Activated naive CD4-positive, alpha-beta T cell treated with anti-CD3 and anti-CD28 coated beads, Interleukin-2, amount 50 U/mL, for 24 hours (primary cell): Measurements from ENCODE around the gene ENTREP3.
"Not testable (repeated sequence)": the region's sequence is repeated elsewhere in the genome, so short reads cannot be mapped to it uniquely, and the experiment has no call there.

Experiments used
- H3K27ac Mint-ChIP-seq: one replicate; pipeline ENCODE4 v1.8.0; 2021; ENCODE audit warnings: mild to moderate bottlenecking, mixed read lengths
- H3K27me3 Mint-ChIP-seq: one replicate; pipeline ENCODE4 v1.8.0; 2021; ENCODE audit warnings: mixed read lengths
- H3K36me3 Mint-ChIP-seq: one replicate; pipeline ENCODE4 v1.8.0; 2021; ENCODE audit warnings: mixed read lengths
- H3K4me1 Mint-ChIP-seq: one replicate; pipeline ENCODE4 v1.8.0; 2021; ENCODE audit warnings: mixed read lengths
- H3K4me3 Mint-ChIP-seq: one replicate; pipeline ENCODE4 v1.8.0; 2021; ENCODE audit warnings: mild to moderate bottlenecking, mixed read lengths
- H3K9me3 Mint-ChIP-seq: one replicate; pipeline ENCODE4 v1.8.0; 2021; ENCODE audit warnings: mixed read lengths

The ENTREP3 gene

GRCh38 chr1:155255243-155256007, at the start of gene ENTREP3:
Gene ENTREP3 (minus strand): TSS chr1:155255483. CDS start chr1:155254877, 606 bp downstream.
- Mint-ChIP-seq H3K9me3 (no peaks in the 10 kb centered on the region), H3K27ac (peak within 1 kb of the TSS; percentile 70), H3K27me3 (no peaks in the 10 kb centered on the region), H3K36me3 (peaks cover 11% of the 10 kb centered on the region), H3K4me3 (peak within 1 kb of the TSS; percentile 90), H3K4me1 (peaks cover 42% of the 10 kb centered on the region)

- Mint-ChIP-seq H3K4me1 (peaks cover 8% of the 10 kb centered on the region), H3K36me3 (no peaks in the 10 kb centered on the region), H3K27ac (no peak overlapping the region), H3K27me3 (no peaks in the 10 kb centered on the region), H3K4me3 (no peak overlapping the region), H3K9me3 (no peaks in the 10 kb centered on the region)
Observed at GRCh38 chr1:155304558-155305063, 49.3 kb upstream of the ENTREP3 start.

GRCh38 chr1:155301342-155301841, 46.1 kb upstream of the ENTREP3 start, which contains the start of gene PKLR:
Gene PKLR (minus strand): TSS chr1:155301438. CDS start chr1:155301395, 43 bp downstream.
- Mint-ChIP-seq H3K4me3 (no peak within 1 kb of the TSS), H3K4me1 (no peaks in the 10 kb centered on the region), H3K27ac (no peak within 1 kb of the TSS), H3K36me3 (no peaks in the 10 kb centered on the region), H3K27me3 (peaks cover 5% of the 10 kb centered on the region), H3K9me3 (no peaks in the 10 kb centered on the region)

- Mint-ChIP-seq H3K36me3 (no peaks in the 10 kb centered on the region), H3K4me1 (no peaks in the 10 kb centered on the region), H3K27ac (no peak overlapping the region), H3K27me3 (peaks cover 9% of the 10 kb centered on the region), H3K4me3 (no peak overlapping the region), H3K9me3 (no peaks in the 10 kb centered on the region)
Observed at GRCh38 chr1:155300553-155301329, 45.5 kb upstream of the ENTREP3 start.

GRCh38 chr1:155300024-155300423, 44.7 kb upstream of the ENTREP3 start:
- H3K4me1 Mint-ChIP-seq: peaks cover under 1% of the 10 kb centered on the region
- no peaks in the 10 kb centered on the region for H3K9me3 Mint-ChIP-seq
- peaks cover 11% of the 10 kb centered on the region for H3K27me3 Mint-ChIP-seq
- no peak overlapping the region for H3K4me3 Mint-ChIP-seq
- H3K36me3 Mint-ChIP-seq: no peaks in the 10 kb centered on the region
- H3K27ac Mint-ChIP-seq: no peak overlapping the region

DNA sequence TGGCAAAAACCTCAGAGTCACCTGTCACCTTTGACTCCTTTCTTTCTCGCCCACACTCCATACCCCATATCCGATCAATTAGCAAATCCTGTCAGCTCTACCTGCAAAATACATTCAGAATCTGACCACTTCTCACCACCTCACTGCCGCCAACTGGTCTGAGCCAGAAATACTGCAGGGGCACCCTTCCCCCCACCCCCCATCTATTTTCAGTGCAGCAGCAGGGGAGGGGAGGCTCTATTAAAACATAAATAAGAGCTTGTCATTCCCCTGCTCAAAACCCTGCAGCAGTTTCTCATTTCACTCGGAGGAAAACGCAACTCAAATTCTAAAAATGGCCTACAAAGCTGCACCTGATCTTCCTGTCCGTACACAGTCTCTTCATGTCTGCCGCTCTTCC, 42.1 kb upstream of the ENTREP3 start:
- peaks cover 20% of the 10 kb centered on the region for H3K27me3 Mint-ChIP-seq
- no peaks in the 10 kb centered on the region for H3K9me3 Mint-ChIP-seq
- peaks cover 4% of the 10 kb centered on the region for H3K4me1 Mint-ChIP-seq
- no peak overlapping the region for H3K4me3 Mint-ChIP-seq
- H3K27ac Mint-ChIP-seq: no peak overlapping the region
- H3K36me3 Mint-ChIP-seq: no peaks in the 10 kb centered on the region

- no peaks in the 10 kb centered on the region for H3K36me3 Mint-ChIP-seq
- H3K27me3 Mint-ChIP-seq: peaks cover 20% of the 10 kb centered on the region
- no peak overlapping the region for H3K4me3 Mint-ChIP-seq
- H3K4me1 Mint-ChIP-seq: peaks cover 4% of the 10 kb centered on the region
- H3K27ac Mint-ChIP-seq: no peak overlapping the region
- H3K9me3 Mint-ChIP-seq: no peaks in the 10 kb centered on the region
Observed at GRCh38 chr1:155296661-155297060, 41.4 kb upstream of the ENTREP3 start.

DNA sequence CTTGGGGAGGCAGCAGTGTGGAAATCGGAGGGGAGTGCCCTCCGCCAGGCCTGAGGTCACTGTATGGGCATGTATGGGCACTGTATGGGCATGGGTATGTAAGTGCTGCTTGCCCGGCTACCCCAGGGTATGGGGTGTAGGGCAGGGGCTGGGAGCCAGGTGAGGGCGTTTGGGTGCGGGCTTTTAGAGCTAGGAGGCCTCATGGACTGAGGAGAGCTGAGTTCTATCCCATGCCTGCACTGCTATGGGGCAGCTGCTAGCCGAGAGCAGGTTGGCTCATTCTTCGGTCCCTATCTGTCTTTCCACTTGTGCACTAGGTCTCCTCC, 40.6 kb upstream of the ENTREP3 start:
- Mint-ChIP-seq H3K4me3 (no peak overlapping the region), H3K36me3 (no peaks in the 10 kb centered on the region), H3K4me1 (peaks cover 4% of the 10 kb centered on the region), H3K27me3 (peaks cover 20% of the 10 kb centered on the region), H3K27ac (no peak overlapping the region), H3K9me3 (no peaks in the 10 kb centered on the region)

GRCh38 chr1:155295183-155295941, 40.1 kb upstream of the ENTREP3 start:
- Mint-ChIP-seq H3K27ac (no peak overlapping the region), H3K36me3 (no peaks in the 10 kb centered on the region), H3K4me1 (peaks cover 4% of the 10 kb centered on the region), H3K27me3 (peaks cover 20% of the 10 kb centered on the region), H3K4me3 (no peak overlapping the region), H3K9me3 (no peaks in the 10 kb centered on the region)

GRCh38 chr1:155294520-155295182, 39.4 kb upstream of the ENTREP3 start:
- Mint-ChIP-seq H3K36me3 (no peaks in the 10 kb centered on the region), H3K27ac (no peak overlapping the region), H3K4me3 (no peak overlapping the region)

GRCh38 chr1:155293086-155293749, 37.9 kb upstream of the ENTREP3 start:
- Mint-ChIP-seq H3K4me3 (no peak overlapping the region), H3K27me3 (peaks cover 20% of the 10 kb centered on the region), H3K4me1 (peaks cover 4% of the 10 kb centered on the region), H3K36me3 (no peaks in the 10 kb centered on the region), H3K9me3 (no peaks in the 10 kb centered on the region), H3K27ac (no peak overlapping the region)

More at GRCh38 chr1:155294520-155295182, 39.4 kb upstream of the ENTREP3 start:
- Mint-ChIP-seq H3K27me3 (peaks cover 20% of the 10 kb centered on the region), H3K9me3 (no peaks in the 10 kb centered on the region), H3K4me1 (peaks cover 4% of the 10 kb centered on the region)

DNA sequence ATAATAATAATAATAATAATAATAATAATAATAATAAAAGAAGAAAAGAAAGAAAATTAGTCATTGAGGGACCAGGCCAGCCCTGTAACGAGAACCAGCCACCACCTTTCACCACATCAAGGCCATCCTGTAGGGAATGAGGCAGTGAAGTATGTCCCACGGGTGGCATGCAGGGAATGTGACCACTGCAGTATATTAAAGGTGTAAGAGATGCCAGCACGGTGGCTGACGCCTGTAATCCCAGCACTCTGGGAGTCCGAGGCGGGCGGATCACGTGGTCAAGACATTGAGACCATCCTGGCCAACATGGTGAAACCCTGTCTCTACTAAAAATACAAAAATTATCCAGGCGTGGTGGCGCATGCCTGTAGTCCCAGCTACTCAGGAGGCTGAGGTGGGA, 35.7 kb upstream of the ENTREP3 start:
- not testable (repeated sequence) for H3K27ac Mint-ChIP-seq, H3K4me3 Mint-ChIP-seq, H3K9me3 Mint-ChIP-seq, H3K36me3 Mint-ChIP-seq, H3K4me1 Mint-ChIP-seq
- peaks cover 13% of the 10 kb centered on the region for H3K27me3 Mint-ChIP-seq

GRCh38 chr1:155287987-155288543, 32.8 kb upstream of the ENTREP3 start:
- H3K4me3 Mint-ChIP-seq: no peak overlapping the region
- H3K4me1 Mint-ChIP-seq: no peaks in the 10 kb centered on the region
- H3K27me3 Mint-ChIP-seq: no peaks in the 10 kb centered on the region
- H3K9me3 Mint-ChIP-seq: no peaks in the 10 kb centered on the region
- no peaks in the 10 kb centered on the region for H3K36me3 Mint-ChIP-seq
- H3K27ac Mint-ChIP-seq: no peak overlapping the region

DNA sequence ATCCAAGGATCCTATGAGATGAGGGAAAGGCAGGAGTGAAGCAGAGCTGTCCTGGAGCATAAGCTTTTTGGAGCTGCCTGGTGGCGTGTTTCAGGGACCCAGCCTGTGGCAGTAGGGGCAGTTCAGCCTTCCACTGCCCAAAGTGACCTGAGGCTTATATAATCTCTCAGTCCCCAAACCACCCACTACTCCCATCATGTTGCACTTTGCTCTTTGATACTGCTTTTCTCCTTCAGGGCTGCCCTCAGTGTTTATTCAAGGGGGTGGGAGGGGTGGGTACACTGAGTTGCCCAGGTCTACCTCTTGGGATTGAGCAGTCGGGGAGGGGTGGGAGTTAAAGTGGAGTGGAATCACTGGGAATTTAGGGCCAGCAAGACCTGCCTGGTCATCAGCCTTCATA, 31.3 kb upstream of the ENTREP3 start:
- H3K36me3 Mint-ChIP-seq: no peaks in the 10 kb centered on the region
- H3K27me3 Mint-ChIP-seq: no peaks in the 10 kb centered on the region
- H3K9me3 Mint-ChIP-seq: no peaks in the 10 kb centered on the region
- no peaks in the 10 kb centered on the region for H3K4me1 Mint-ChIP-seq
- no peak overlapping the region for H3K4me3 Mint-ChIP-seq
- no peak overlapping the region for H3K27ac Mint-ChIP-seq
